Fibroblast of skin of abdomen (primary cell): ENCODE data around the gene RMDN2.
A peak's percentile ranks its signal among the peaks of the same experiment; 100 is the strongest.

Experiments
- DNase-seq: peaks from one replicate; pipeline ENCODE4 v3.0.0-alpha.2; 2013

Gene RMDN2

DNA sequence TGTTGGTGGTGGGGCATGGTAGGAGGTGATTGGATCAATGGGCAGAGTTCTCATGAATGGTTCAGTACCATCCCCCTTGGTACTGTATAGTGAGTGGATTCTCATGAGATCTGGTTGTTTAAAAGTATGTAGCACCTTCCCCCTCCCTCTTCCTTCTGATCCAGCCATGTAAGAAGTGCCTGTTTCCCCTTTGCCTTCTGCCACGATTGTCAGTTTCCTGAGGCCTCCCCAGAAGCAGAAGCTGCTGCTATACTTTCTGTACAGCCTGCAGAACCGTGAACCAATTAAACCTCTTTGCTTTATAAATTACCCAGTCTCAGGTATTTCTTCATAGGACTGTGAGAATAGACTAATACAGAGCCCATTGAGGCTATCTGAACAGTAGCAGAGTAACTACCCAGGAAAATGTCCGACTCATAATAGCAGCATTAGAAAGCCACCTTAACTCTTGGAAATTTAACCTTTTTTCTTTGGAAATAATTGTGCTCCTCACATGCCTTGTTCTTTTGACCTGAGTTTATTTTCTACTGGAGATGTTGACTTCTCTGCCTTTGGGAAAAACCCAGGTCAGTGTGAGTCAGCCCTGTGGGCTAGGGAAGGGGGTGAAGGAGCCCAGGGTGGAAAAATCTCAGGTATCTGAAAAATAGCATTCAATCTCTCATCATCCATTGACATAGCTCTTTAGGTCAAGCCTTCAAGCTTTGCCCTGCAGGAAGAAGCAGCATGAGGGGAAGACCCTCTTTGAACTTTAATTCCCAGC lies 132.7 kb downstream of the RMDN2 start:
- no peak for DNase-seq

DNA sequence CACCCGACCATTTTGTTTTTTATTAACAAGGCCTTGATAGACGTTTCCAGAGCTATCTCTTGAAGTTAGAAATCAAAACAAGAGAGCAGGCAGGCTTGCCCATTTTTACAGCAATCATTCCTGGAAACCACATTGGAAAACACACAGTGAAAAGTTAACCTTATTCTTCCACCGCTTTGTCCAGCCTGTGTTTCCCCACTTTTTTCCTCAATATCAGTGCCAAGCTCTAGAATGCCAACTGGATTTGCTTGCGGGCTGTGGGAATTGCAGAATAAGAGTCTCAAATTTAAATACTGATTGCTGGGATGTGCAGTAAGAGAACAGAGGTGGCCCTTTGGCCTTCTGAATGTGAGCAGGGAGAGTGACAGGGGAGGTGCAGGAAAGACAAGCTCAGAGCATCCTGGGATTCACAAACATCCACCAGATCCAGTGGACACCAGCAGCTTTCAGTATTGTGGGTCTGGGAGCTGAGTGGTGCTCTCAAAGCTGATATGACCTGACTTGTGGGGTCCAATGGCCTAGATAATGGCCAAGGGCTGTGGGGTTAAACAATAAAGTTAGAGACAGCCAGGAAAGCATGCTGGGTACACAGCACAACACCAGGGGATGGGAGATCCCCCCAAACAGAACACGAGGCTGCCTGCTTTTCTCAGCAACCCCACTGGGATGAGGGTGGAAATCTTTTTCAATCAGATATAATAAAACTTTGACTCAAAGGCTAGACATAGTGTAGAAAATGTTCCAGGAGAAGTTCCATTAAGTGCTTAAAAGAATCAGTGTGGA lies 135.3 kb downstream of the RMDN2 start:
- no peak for DNase-seq

DNA sequence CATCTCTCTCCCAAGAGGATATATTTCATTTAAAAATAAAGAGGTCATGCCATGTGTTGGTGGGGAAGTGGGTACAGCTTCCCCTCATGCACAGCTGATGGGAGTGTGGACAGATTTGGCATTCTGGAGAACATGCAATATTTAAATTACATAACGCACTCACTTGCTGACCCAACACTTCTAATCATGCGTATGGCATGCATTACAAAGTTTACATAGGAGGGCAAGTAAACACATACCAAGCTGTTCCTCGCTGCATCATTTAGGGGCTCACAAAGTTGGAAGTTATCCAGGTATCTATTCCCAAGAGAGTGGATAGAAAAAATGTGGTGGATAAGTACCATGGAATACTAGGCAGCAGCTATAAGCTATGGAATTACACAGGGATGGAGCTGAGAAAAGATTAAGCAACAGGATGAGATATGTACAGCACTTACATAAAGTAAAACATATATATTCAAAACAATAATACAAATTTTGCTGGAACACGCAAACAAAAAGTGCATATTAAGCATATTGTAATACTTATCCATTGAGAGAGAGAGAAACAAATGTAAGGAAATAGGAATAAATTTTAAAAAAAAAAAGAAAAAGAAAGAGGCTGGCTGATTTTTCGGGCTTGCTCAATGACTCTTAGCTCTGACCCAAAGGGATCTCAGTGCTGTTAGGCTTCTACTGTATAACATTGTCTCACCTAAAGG lies 139.9 kb downstream of the RMDN2 start:
- peak; percentile 42 for DNase-seq

DNA sequence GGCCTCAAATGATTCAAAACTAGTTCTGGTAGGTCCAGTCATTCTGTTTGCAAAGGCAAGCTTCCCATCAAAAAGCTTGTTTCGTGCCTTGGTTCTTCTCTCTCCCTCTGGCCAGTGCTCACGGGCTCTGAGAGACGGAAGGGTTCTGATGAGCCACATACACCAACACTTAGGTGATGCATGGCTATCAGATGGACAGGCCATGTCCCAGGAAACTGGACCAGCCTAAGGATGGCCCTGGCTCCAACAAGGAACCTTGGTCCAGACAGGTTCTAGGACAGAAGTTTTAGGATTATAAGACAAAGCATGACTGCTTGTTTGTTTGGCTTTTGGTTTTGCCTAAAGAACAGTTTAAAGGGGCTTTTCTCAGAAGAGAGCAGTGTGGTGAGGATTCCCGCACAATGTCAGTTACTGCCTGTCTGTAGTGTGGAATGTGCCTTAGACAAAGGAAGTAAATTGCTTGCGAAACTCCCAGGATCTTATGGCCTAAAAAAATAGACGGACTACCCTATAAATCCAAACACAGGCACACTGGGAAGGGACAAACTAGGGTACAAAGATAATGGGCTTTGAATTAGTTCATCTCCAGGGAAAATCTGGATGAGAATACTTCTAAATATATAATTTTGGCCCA lies 140.5 kb downstream of the RMDN2 start:
- no peak for DNase-seq

DNA sequence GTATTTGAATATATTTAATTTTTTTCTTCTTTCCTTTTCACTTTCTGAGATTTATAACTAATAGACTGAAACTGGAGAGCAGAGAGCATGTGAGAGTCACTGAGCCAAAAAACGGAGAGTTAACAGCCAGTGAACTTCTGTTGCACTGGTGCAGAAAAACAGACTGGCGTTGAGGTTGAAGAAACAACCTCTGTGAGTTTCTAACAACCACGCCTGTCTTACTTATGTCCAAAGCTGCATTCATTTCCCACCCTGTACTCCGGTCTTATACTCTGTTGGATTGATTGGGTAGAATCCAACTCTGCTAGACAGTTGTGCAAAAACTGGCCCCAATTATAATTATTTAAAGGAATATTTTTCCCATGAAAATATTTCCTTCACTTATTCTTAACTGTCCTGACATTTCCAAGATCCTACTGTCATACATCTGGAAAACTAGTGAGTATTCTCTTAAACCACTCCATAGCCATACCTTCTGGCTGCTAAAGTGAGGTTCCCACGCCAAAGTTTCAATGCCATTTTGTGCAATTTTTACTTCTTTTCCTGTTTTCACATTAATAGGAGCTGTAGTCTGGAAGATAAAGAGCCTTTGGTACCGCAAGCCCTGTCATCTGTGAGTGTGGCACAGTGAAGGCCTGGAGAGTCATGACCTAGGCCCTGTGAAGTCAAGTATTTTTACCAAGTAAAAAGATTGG lies 141.5 kb downstream of the RMDN2 start:
- DNase-seq: no peak
